ENCODE results near the gene PAK1. TPM values are rescaled to one million over a fixed set of nuclear protein-coding genes. Genes with fewer than 3 reads are reported as not detected.
A peak's percentile ranks its signal among the peaks of the same experiment; 100 is the strongest.

The PAK1 gene
- total RNA-seq, 2 donors from 2014 or later, result 14.5 to 65.6 TPM

GRCh38 chr11:77487790-77488189 is 13.9 kb upstream of the PAK1 start:
- Histone ChIP-seq H3K27ac (no peak overlapping the region), H3K36me3 (replicated peaks in 1 of 2; ENCODE audit: insufficient read depth in 1 of 2, low read depth in 2 of 2) (no peaks in the 10 kb centered on the region), H3K4me3 (no peak overlapping the region), H3K27me3 (no peaks in the 10 kb centered on the region), H3K4me1 (no peaks in the 10 kb centered on the region), H3K9me3 (no peaks in the 10 kb centered on the region)
- no peak for TF ChIP-seq POLR2A (IDR thresholded peaks at IDR 0.05)
- TF ChIP-seq, protein P1, sequence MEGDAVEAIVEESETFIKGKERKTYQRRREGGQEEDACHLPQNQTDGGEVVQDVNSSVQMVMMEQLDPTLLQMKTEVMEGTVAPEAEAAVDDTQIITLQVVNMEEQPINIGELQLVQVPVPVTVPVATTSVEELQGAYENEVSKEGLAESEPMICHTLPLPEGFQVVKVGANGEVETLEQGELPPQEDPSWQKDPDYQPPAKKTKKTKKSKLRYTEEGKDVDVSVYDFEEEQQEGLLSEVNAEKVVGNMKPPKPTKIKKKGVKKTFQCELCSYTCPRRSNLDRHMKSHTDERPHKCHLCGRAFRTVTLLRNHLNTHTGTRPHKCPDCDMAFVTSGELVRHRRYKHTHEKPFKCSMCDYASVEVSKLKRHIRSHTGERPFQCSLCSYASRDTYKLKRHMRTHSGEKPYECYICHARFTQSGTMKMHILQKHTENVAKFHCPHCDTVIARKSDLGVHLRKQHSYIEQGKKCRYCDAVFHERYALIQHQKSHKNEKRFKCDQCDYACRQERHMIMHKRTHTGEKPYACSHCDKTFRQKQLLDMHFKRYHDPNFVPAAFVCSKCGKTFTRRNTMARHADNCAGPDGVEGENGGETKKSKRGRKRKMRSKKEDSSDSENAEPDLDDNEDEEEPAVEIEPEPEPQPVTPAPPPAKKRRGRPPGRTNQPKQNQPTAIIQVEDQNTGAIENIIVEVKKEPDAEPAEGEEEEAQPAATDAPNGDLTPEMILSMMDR (IDR thresholded peaks at IDR 0.05), result no peak
- ATAC-seq, result no peak
- no peak for DNase-seq
- WGBS, 2 donors, result 91 to 92% methylated on average over 1 to 2 of the region's 2 CpGs
- intact Hi-C loops (cut with DNase I), result no loop called here

DNA sequence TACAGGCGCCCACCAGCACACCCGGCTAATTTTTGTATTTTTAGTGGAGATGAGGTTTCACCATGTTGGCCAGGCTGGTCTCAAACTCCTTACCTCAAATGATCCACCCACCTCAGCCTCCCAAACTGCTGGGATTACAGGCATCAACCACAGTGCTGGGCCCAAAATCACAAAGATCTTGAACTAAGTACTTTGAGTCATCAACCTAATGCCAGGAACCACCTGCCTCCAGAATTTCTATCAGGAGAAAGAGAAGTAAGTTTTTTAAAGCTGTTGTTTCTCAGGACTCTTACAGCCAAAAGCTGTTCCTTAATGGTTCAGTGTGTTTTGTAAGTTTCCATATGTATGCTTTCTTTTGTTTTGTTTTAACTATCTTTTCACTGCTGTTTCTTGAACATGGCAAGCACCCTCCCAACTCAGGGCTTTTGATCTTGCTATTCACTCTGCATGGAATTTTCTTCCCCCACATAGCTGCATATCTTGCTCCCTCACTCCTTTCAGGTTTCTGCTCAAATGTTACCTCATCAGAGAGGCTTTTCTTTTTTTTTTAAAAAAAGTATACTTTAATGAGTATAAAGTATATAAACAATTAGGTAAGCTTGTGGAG is 6.0 kb upstream of the PAK1 start:
- TF ChIP-seq POLR2A (IDR thresholded peaks at IDR 0.05), result no peak
- TF ChIP-seq, protein P1 (IDR thresholded peaks at IDR 0.05), result no peak
- Histone ChIP-seq H3K4me3 (no peak overlapping the region), H3K27ac (no peak overlapping the region), H3K36me3 (replicated peaks in 1 of 2; ENCODE audit: insufficient read depth in 1 of 2, low read depth in 2 of 2) (no peaks in the 10 kb centered on the region), H3K9me3 (no peaks in the 10 kb centered on the region), H3K4me1 (no peaks in the 10 kb centered on the region), H3K27me3 (no peaks in the 10 kb centered on the region)
- DNase-seq (no peak), ATAC-seq (no peak)
- 93% methylated on average over 2 of the region's 2 CpGs for WGBS, 2 donors
- intact Hi-C loops (cut with DNase I), result no loop called here

- Histone ChIP-seq H3K4me1 (peaks cover 23% of the 10 kb centered on the region), H3K27me3 (no peaks in the 10 kb centered on the region), H3K36me3 (replicated peaks in 1 of 2; ENCODE audit: insufficient read depth in 1 of 2, low read depth in 2 of 2) (no peaks in the 10 kb centered on the region), H3K27ac (peak overlapping the region; percentile 81 to 95 (median 93)), H3K4me3 (no peak overlapping the region), H3K9me3 (no peaks in the 10 kb centered on the region)
- no peak for ATAC-seq
- no peak for TF ChIP-seq POLR2A (IDR thresholded peaks at IDR 0.05)
- TF ChIP-seq, protein P1 (IDR thresholded peaks at IDR 0.05), result no peak
- 45 to 52% methylated on average over 5 of the region's 5 CpGs for WGBS, 2 donors
- no peak for DNase-seq
- intact Hi-C loops (cut with DNase I), result no loop called here
Measured at GRCh38 chr11:77475206-77475605, 1.3 kb upstream of the PAK1 start.

DNA sequence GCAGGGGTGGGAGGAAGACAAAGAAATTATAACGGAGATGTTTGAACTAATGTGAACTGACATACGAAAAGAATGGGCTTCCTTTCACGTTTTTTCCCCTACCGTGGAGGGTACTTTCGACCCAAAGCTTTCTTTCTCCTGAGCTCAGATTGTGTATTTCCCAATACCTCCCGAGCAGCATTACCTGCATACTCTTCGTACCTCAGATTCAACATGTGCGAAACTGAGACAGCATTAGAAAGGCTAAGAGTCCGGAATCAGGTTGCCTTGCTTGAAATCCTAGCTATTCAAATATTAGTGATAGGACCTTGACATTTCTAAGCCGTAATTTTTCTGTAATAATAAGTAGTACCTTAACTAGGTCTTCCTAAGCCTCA is 778 bp upstream of the PAK1 start:
- Histone ChIP-seq H3K9me3 (no peaks in the 10 kb centered on the region), H3K36me3 (replicated peaks in 1 of 2; ENCODE audit: insufficient read depth in 1 of 2, low read depth in 2 of 2) (no peaks in the 10 kb centered on the region), H3K4me1 (peaks cover 27% of the 10 kb centered on the region), H3K27ac (peak overlapping the region; percentile 81 to 95 (median 93)), H3K27me3 (no peaks in the 10 kb centered on the region), H3K4me3 (no peak overlapping the region)
- 5 to 9% methylated on average over 10 of the region's 10 CpGs for WGBS, 2 donors
- intact Hi-C loops (cut with DNase I), result no loop called here
- ATAC-seq (peak; percentile 10), DNase-seq (peak in 3 of 4 donors; percentile 13 to 22 (median 16))
- TF ChIP-seq, protein P1 (IDR thresholded peaks at IDR 0.05), result no peak
- no peak for TF ChIP-seq POLR2A (IDR thresholded peaks at IDR 0.05)
